ENCODE data around the gene TLE4. TPM values are rescaled to one million over a fixed set of nuclear protein-coding genes. Genes with fewer than 3 reads are reported as not detected.

The TLE4 gene
- polyA plus RNA-seq, 1 of the 3 experiments (the other 2 are of a cell fraction), result 40.4 TPM

DNA sequence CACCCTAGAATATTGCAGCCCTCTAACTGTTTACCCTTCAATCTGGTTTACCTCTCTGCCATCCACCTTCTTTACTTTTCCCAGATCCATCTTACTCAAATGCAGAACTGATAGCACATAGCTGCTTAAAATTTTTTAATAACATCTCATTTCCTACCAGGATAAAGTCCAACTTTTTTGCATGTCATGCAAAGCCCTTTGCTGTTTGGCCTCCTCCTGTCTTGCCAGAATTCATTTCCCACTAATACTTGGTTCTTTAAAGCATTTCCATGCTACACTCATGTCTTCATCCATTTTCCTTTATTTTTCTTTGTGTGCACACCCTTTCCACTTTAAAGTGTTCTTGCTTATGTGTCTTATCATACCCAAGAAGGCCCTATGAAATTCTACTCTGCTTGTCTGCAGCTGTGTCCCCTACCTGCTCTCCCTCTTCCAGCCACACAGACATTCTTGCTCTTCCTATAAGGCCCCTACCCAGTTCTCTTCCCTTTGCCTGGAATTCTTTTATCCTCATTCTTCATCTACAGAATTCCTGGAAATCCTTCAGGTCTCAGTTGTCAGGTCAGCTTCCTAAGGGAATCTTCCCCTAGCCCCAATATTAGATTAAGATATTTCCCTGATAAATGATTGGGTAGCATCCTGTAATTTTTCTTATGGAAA is 50.3 kb downstream of the TLE4 start:
- H2AFZ ChIP-seq (ENCODE audit: low read depth), result no peak overlapping the region
- H3K4me1 ChIP-seq (ENCODE audit: control insufficient read depth in 1 of 2, insufficient read depth in 2 of 2, low read depth in 1 of 2, low read length in 1 of 2), result peaks cover 7 to 26% of the 10 kb centered on the region in 2 experiments
- H3K27ac ChIP-seq (ENCODE audit: low read depth in 2 of 2, low read length in 1 of 2), result peak overlapping the region in 1 of 2 experiments; percentile 21; a peak in 2 of 4 replicates
- H3K9ac ChIP-seq, result no peak overlapping the region
- peaks cover 93% of the 10 kb centered on the region for H3K79me2 ChIP-seq (ENCODE audit: insufficient read depth)
- H3K9me3 ChIP-seq, result no peaks in the 10 kb centered on the region
- TF ChIP-seq GATA2 (CRISPR knock-in tag; IDR thresholded peaks at IDR 0.05), result no peak
- no peak for TF ChIP-seq RFX5 (IDR thresholded peaks at IDR 0.05; ENCODE audit: low read length)
- no peak for TF ChIP-seq RXRA (IDR thresholded peaks at IDR 0.05; ENCODE audit: borderline replicate concordance, low read depth)
- TF ChIP-seq, protein P1, sequence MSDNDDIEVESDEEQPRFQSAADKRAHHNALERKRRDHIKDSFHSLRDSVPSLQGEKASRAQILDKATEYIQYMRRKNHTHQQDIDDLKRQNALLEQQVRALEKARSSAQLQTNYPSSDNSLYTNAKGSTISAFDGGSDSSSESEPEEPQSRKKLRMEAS (IDR thresholded peaks at IDR 0.05; ENCODE audit: low read depth), result no peak
- TF ChIP-seq CHD2 (IDR thresholded peaks at IDR 0.05; ENCODE audit: low read length, partially characterized antibody), result no peak
- H3F3A ChIP-seq (replicated peaks; ENCODE audit: insufficient read depth), result no peaks in the 10 kb centered on the region
- ChIA-PET CTCF (interaction anchor here (1.0 kb wide), 1 partner anchor 25 kb away, joined by 3 read pairs; no protein-coding TSS in a partner anchor), POLR2A (no interaction called here)
- H3K4me2 ChIP-seq, result no peak overlapping the region
- H3K9me2 ChIP-seq, result no peaks in the 10 kb centered on the region
- H3K36me3 ChIP-seq (replicated peaks in 1 of 2; ENCODE audit: control insufficient read depth in 1 of 2, insufficient read depth in 2 of 2, low read length in 1 of 2), result peaks cover 17 to 24% of the 10 kb centered on the region in 2 experiments
- no peak overlapping the region for H3K4me3 ChIP-seq (ENCODE audit: low read depth in 2 of 2, low read length in 1 of 2)
- H4K20me1 ChIP-seq (ENCODE audit: insufficient read depth), result peaks cover 72% of the 10 kb centered on the region
- DNase-seq, result no peak
- H3K27me3 ChIP-seq (ENCODE audit: insufficient read depth), result no peaks in the 10 kb centered on the region

DNA sequence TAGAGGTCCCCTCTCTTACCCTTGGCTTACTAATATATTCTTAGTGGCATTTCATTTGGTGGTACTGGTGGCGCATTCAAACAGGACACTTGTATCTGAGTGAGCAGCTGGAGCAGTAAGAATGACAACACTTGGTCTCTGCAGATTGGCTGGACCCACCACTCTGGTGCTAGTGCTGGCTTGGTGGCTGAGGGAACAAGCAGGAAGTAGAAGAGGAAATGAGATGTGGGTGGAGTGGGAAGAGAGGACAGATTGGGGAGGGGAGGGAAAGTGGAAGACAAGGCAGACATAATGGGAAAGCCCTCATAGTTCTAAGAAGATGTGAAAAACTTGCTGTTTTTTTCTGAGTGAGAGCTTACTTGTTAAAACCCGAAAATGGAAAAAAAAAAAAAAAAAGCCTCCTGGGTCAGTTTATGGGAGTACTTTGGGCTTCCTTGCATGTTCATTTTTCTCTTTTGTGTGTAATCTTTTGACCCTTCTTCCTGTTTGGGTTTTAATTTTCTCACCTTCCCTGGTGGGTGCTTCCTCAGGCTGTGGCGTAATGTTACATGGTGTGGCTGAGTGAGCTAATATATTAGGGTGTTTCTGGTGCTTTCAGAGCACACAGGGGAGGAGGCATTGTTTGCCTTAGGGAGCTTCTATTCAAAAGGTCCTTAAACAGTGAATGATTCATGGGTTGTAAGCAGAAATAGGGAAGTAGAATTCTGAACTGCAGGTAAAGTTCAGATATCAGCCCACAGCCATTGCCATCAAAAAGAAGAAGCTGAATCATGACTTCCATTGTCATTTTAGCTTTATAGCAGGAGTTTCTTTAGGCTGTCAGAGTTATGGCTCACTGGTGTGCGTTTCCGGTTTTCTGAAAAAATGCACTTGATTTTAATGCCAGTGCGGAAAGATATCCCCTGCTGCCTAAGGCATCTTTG is 52.3 kb downstream of the TLE4 start:
- no peaks in the 10 kb centered on the region for H3K9me3 ChIP-seq
- no peaks in the 10 kb centered on the region for H3F3A ChIP-seq (replicated peaks; ENCODE audit: insufficient read depth)
- H3K27ac ChIP-seq (ENCODE audit: low read depth in 2 of 2, low read length in 1 of 2), result no peak overlapping the region; a peak in 1 of 4 replicates
- no peak overlapping the region for H3K4me3 ChIP-seq (ENCODE audit: low read depth in 2 of 2, low read length in 1 of 2)
- CTCF ChIA-PET, result no interaction called here
- POLR2A ChIA-PET, result no interaction called here
- TF ChIP-seq RFX5 (IDR thresholded peaks at IDR 0.05; ENCODE audit: low read length) (no peak), TEAD4 (IDR thresholded peaks at IDR 0.05; ENCODE audit: borderline replicate concordance, insufficient read depth) (no peak), SMC3 (IDR thresholded peaks at IDR 0.05; ENCODE audit: low read depth, low read length) (no peak), POLR2AphosphoS5 (IDR thresholded peaks at IDR 0.05; ENCODE audit: low read depth, low read length) (no peak), NFIC (IDR thresholded peaks at IDR 0.05; ENCODE audit: borderline replicate concordance) (no peak), YY1 (IDR thresholded peaks at IDR 0.05; ENCODE audit: low read depth) (no peak), GABPA (IDR thresholded peaks at IDR 0.05; ENCODE audit: low read depth) (no peak), MEF2A (IDR thresholded peaks at IDR 0.05; ENCODE audit: borderline replicate concordance, low read depth) (no peak), GATA2 (CRISPR knock-in tag; IDR thresholded peaks at IDR 0.05) (no peak), RCOR1 (IDR thresholded peaks at IDR 0.05; ENCODE audit: low read length) (no peak), TCF12 (IDR thresholded peaks at IDR 0.05) (no peak)
- TF ChIP-seq, protein P2, sequence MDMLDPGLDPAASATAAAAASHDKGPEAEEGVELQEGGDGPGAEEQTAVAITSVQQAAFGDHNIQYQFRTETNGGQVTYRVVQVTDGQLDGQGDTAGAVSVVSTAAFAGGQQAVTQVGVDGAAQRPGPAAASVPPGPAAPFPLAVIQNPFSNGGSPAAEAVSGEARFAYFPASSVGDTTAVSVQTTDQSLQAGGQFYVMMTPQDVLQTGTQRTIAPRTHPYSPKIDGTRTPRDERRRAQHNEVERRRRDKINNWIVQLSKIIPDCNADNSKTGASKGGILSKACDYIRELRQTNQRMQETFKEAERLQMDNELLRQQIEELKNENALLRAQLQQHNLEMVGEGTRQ (IDR thresholded peaks at IDR 0.05; ENCODE audit: borderline replicate concordance, low read depth, low read length), result no peak
- TF ChIP-seq, protein P3, sequence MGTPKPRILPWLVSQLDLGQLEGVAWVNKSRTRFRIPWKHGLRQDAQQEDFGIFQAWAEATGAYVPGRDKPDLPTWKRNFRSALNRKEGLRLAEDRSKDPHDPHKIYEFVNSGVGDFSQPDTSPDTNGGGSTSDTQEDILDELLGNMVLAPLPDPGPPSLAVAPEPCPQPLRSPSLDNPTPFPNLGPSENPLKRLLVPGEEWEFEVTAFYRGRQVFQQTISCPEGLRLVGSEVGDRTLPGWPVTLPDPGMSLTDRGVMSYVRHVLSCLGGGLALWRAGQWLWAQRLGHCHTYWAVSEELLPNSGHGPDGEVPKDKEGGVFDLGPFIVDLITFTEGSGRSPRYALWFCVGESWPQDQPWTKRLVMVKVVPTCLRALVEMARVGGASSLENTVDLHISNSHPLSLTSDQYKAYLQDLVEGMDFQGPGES (IDR thresholded peaks at IDR 0.05; ENCODE audit: low read depth, low read length), result no peak
- TF ChIP-seq, protein P4, sequence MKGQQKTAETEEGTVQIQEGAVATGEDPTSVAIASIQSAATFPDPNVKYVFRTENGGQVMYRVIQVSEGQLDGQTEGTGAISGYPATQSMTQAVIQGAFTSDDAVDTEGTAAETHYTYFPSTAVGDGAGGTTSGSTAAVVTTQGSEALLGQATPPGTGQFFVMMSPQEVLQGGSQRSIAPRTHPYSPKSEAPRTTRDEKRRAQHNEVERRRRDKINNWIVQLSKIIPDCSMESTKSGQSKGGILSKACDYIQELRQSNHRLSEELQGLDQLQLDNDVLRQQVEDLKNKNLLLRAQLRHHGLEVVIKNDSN (IDR thresholded peaks at IDR 0.05; ENCODE audit: borderline replicate concordance, low read depth), result no peak
- TF ChIP-seq, protein P5, sequence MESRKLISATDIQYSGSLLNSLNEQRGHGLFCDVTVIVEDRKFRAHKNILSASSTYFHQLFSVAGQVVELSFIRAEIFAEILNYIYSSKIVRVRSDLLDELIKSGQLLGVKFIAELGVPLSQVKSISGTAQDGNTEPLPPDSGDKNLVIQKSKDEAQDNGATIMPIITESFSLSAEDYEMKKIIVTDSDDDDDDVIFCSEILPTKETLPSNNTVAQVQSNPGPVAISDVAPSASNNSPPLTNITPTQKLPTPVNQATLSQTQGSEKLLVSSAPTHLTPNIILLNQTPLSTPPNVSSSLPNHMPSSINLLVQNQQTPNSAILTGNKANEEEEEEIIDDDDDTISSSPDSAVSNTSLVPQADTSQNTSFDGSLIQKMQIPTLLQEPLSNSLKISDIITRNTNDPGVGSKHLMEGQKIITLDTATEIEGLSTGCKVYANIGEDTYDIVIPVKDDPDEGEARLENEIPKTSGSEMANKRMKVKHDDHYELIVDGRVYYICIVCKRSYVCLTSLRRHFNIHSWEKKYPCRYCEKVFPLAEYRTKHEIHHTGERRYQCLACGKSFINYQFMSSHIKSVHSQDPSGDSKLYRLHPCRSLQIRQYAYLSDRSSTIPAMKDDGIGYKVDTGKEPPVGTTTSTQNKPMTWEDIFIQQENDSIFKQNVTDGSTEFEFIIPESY (IDR thresholded peaks at IDR 0.05; ENCODE audit: borderline replicate concordance, low read depth), result no peak
- 91% methylated on average over 6 of the region's 6 CpGs for WGBS (ENCODE audit: low lambda C conversion rate)
- H3K79me2 ChIP-seq (ENCODE audit: insufficient read depth), result peaks cover 92% of the 10 kb centered on the region
- no peaks in the 10 kb centered on the region for H3K27me3 ChIP-seq (ENCODE audit: insufficient read depth)
- peaks cover 7 to 19% of the 10 kb centered on the region in 2 experiments; a peak in 3 of 4 replicates for H3K4me1 ChIP-seq (ENCODE audit: control insufficient read depth in 1 of 2, insufficient read depth in 2 of 2, low read depth in 1 of 2, low read length in 1 of 2)
- H4K20me1 ChIP-seq (ENCODE audit: insufficient read depth), result peaks cover 62% of the 10 kb centered on the region
- H3K9ac ChIP-seq, result no peak overlapping the region
- peaks cover 18 to 30% of the 10 kb centered on the region in 2 experiments for H3K36me3 ChIP-seq (replicated peaks in 1 of 2; ENCODE audit: control insufficient read depth in 1 of 2, insufficient read depth in 2 of 2, low read length in 1 of 2)
- no peaks in the 10 kb centered on the region for H3K9me2 ChIP-seq
- H3K4me2 ChIP-seq, result no peak overlapping the region
- no peak for DNase-seq
- no peak overlapping the region for H2AFZ ChIP-seq (ENCODE audit: low read depth)

Data from SK-N-SH (cell line).